HEK293 (cell line): Measurements from ENCODE around the gene HES7.
A peak's percentile ranks its signal among the peaks of the same experiment; 100 is the strongest.

ENCODE experiments used
- KLF16 ChIP-seq: fragments of 450-650 bp; formaldehyde crosslinking; IDR thresholded peaks from 2 replicates; pipeline ENCODE4 v1.5.1; 2017; ENCODE audit warnings: missing biosample characterization, missing genetic modification characterization
- KLF8 ChIP-seq: fragments of 450-650 bp; formaldehyde crosslinking; IDR thresholded peaks from 2 replicates; pipeline ENCODE4 v1.5.1; 2016; ENCODE audit warnings: missing biosample characterization, missing genetic modification characterization
- MYNN ChIP-seq: fragments of 450-650 bp; formaldehyde crosslinking; IDR thresholded peaks from 2 replicates; pipeline ENCODE4 v1.5.1; 2016; ENCODE audit warnings: missing biosample characterization, missing genetic modification characterization, borderline replicate concordance
- REST ChIP-seq: fragments of 450-650 bp; formaldehyde crosslinking; IDR thresholded peaks from 2 replicates; pipeline ENCODE4 v1.5.1; 2016; ENCODE audit warnings: missing biosample characterization, missing genetic modification characterization
- TCF7L2 ChIP-seq: IDR thresholded peaks from 2 replicates; pipeline ENCODE4 v1.6.1; 2011; ENCODE audit warnings: low read depth, mild to moderate bottlenecking, inconsistent platforms, low read length, moderate library complexity, borderline replicate concordance
- ZBTB1 ChIP-seq: fragments of 450-650 bp; formaldehyde crosslinking; IDR thresholded peaks from 2 replicates; pipeline ENCODE4 v1.5.1; 2016; ENCODE audit warnings: missing biosample characterization, missing genetic modification characterization
- ZBTB8A ChIP-seq: fragments of 450-650 bp; formaldehyde crosslinking; IDR thresholded peaks from 2 replicates; pipeline ENCODE4 v1.5.1; 2016; ENCODE audit warnings: missing biosample characterization, missing genetic modification characterization
- ZFP69B ChIP-seq: fragments of 450-650 bp; formaldehyde crosslinking; IDR thresholded peaks from 2 replicates; pipeline ENCODE4 v1.5.1; 2016; ENCODE audit warnings: missing biosample characterization, missing genetic modification characterization
- ZIC2 ChIP-seq: fragments of 450-650 bp; formaldehyde crosslinking; IDR thresholded peaks from 2 replicates; pipeline ENCODE4 v1.5.1; 2016; ENCODE audit warnings: missing biosample characterization, missing genetic modification characterization
- ZNF114 ChIP-seq: fragments of 450-650 bp; formaldehyde crosslinking; IDR thresholded peaks from 2 replicates; pipeline ENCODE4 v1.5.0; 2017; ENCODE audit warnings: missing biosample characterization, missing genetic modification characterization
- ZNF133 ChIP-seq: fragments of 450-650 bp; formaldehyde crosslinking; IDR thresholded peaks from 2 replicates; pipeline ENCODE4 v1.5.1; 2016; ENCODE audit warnings: missing biosample characterization, missing genetic modification characterization
- ZNF155 ChIP-seq: fragments of 450-650 bp; formaldehyde crosslinking; IDR thresholded peaks from 2 replicates; pipeline ENCODE4 v1.5.1; 2016; ENCODE audit warnings: missing biosample characterization, missing genetic modification characterization
- ZNF239 ChIP-seq: fragments of 450-650 bp; formaldehyde crosslinking; IDR thresholded peaks from 2 replicates; pipeline ENCODE4 v1.5.1; 2016; ENCODE audit warnings: missing biosample characterization, missing genetic modification characterization
- ZNF341 ChIP-seq: fragments of 450-650 bp; formaldehyde crosslinking; IDR thresholded peaks from 2 replicates; pipeline ENCODE4; 2016; ENCODE audit warnings: low read depth, missing biosample characterization, missing genetic modification characterization
- ZNF423 ChIP-seq: fragments of 450-650 bp; formaldehyde crosslinking; IDR thresholded peaks from 2 replicates; pipeline ENCODE4 v1.5.1; 2016; ENCODE audit warnings: missing biosample characterization, missing genetic modification characterization
- ZNF530 ChIP-seq: fragments of 450-650 bp; formaldehyde crosslinking; IDR thresholded peaks from 2 replicates; pipeline ENCODE4 v1.5.1; 2016; ENCODE audit warnings: low read depth, missing biosample characterization, missing genetic modification characterization
- ZNF558 ChIP-seq: fragments of 450-650 bp; formaldehyde crosslinking; IDR thresholded peaks from 2 replicates; pipeline ENCODE4 v1.5.1; 2016; ENCODE audit warnings: missing biosample characterization, missing genetic modification characterization
- ZNF561 ChIP-seq: fragments of 450-650 bp; IDR thresholded peaks from 2 replicates; pipeline ENCODE4 v1.5.1; 2018; ENCODE audit warnings: missing biosample characterization, missing genetic modification characterization, borderline replicate concordance
- ZNF585B ChIP-seq: fragments of 450-650 bp; formaldehyde crosslinking; IDR thresholded peaks from 2 replicates; pipeline ENCODE4 v1.5.1; 2016; ENCODE audit warnings: missing biosample characterization, missing genetic modification characterization
- ZNF629 ChIP-seq: fragments of 450-650 bp; formaldehyde crosslinking; IDR thresholded peaks from 2 replicates; pipeline ENCODE4 v1.5.1; 2017; ENCODE audit warnings: missing biosample characterization, missing genetic modification characterization
- ZNF701 ChIP-seq: fragments of 450-650 bp; formaldehyde crosslinking; IDR thresholded peaks from 2 replicates; pipeline ENCODE4 v1.5.1; 2016; ENCODE audit warnings: missing biosample characterization, missing genetic modification characterization
- ZNF704 ChIP-seq: fragments of 450-650 bp; formaldehyde crosslinking; IDR thresholded peaks from 2 replicates; pipeline ENCODE4 v1.5.1; 2016; ENCODE audit warnings: missing biosample characterization, missing genetic modification characterization
- ZNF776 ChIP-seq: fragments of 450-650 bp; formaldehyde crosslinking; IDR thresholded peaks from 2 replicates; pipeline ENCODE4 v1.5.0; 2017; ENCODE audit warnings: missing biosample characterization, missing genetic modification characterization, borderline replicate concordance
- ZNF791 ChIP-seq: fragments of 450-650 bp; formaldehyde crosslinking; IDR thresholded peaks from 2 replicates; pipeline ENCODE4 v1.5.1; 2016; ENCODE audit warnings: missing biosample characterization, missing genetic modification characterization
- ZNF837 ChIP-seq: fragments of 450-650 bp; formaldehyde crosslinking; IDR thresholded peaks from 2 replicates; pipeline ENCODE4 v1.5.1; 2016; ENCODE audit warnings: missing biosample characterization, missing genetic modification characterization
- ZSCAN5A ChIP-seq: fragments of 450-650 bp; formaldehyde crosslinking; IDR thresholded peaks from 2 replicates; pipeline ENCODE4 v1.5.1; 2016; ENCODE audit warnings: missing biosample characterization, missing genetic modification characterization
- TF ChIP-seq, protein P1 (sequence below): fragments of 450-650 bp; formaldehyde crosslinking; IDR thresholded peaks from 2 replicates; pipeline ENCODE4 v1.5.1; 2017; ENCODE audit warnings: missing biosample characterization, missing genetic modification characterization
- TF ChIP-seq, protein P2 (sequence below): fragments of 450-650 bp; formaldehyde crosslinking; IDR thresholded peaks from 2 replicates; pipeline ENCODE4 v1.5.1; 2016; ENCODE audit warnings: missing biosample characterization, missing genetic modification characterization
- TF ChIP-seq, protein P3 (sequence below): fragments of 450-650 bp; formaldehyde crosslinking; IDR thresholded peaks from 2 replicates; pipeline ENCODE4 v1.5.1; 2017; ENCODE audit warnings: missing biosample characterization, missing genetic modification characterization

The HES7 gene

DNA sequence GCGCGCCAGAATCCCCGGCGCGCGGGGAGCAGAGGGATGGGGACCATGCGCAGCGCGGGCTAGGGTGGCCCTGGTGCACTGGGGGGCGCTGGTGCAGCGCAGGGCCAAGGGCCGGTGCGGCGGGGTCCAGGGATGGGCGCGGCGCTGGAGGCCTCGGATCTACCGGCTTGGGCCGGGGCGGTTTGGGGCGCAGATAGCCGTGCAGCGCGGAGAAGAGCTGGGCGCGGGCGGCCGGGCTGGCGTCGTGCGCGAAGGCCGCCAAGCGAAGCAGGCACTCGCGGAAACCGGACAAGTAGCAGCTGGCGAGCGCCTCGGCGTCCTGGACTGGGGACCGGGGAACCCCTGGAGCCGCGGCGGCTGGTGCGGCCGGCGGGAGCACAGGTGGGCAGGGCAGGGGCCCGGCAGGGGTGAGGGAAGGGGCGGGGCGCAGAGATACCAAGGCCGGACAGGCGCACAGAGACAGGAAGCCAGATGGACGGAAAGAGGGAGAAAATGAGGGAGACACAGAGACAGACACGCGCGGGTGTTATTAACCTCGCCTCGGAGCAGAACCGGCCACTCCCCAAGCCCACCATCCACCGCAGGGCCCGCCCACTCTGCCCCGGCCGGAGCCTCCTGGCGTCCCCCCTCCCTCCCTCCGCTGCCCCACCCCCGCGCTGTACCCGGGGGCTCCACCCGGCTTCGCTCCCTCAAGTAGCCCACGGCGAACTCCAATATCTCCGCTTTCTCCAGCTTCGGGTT lies 2.1 kb downstream of the HES7 start (continued):
- TF ChIP-seq KLF16 (tag by site-specific recombination): peak; percentile 91
- no peak for TF ChIP-seq ZNF133 (tag by site-specific recombination)
- TF ChIP-seq ZNF530 (tag by site-specific recombination): no peak
- TF ChIP-seq ZNF701 (tag by site-specific recombination): no peak
- TF ChIP-seq ZBTB8A (tag by site-specific recombination): peak; percentile 97
- TF ChIP-seq, protein P1, sequence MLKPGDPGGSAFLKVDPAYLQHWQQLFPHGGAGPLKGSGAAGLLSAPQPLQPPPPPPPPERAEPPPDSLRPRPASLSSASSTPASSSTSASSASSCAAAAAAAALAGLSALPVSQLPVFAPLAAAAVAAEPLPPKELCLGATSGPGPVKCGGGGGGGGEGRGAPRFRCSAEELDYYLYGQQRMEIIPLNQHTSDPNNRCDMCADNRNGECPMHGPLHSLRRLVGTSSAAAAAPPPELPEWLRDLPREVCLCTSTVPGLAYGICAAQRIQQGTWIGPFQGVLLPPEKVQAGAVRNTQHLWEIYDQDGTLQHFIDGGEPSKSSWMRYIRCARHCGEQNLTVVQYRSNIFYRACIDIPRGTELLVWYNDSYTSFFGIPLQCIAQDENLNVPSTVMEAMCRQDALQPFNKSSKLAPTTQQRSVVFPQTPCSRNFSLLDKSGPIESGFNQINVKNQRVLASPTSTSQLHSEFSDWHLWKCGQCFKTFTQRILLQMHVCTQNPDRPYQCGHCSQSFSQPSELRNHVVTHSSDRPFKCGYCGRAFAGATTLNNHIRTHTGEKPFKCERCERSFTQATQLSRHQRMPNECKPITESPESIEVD (tag by site-specific recombination): no peak
- TF ChIP-seq ZFP69B (tag by site-specific recombination): peak; percentile 69
- TF ChIP-seq ZNF341 (tag by site-specific recombination): no peak
- TF ChIP-seq, protein P2, sequence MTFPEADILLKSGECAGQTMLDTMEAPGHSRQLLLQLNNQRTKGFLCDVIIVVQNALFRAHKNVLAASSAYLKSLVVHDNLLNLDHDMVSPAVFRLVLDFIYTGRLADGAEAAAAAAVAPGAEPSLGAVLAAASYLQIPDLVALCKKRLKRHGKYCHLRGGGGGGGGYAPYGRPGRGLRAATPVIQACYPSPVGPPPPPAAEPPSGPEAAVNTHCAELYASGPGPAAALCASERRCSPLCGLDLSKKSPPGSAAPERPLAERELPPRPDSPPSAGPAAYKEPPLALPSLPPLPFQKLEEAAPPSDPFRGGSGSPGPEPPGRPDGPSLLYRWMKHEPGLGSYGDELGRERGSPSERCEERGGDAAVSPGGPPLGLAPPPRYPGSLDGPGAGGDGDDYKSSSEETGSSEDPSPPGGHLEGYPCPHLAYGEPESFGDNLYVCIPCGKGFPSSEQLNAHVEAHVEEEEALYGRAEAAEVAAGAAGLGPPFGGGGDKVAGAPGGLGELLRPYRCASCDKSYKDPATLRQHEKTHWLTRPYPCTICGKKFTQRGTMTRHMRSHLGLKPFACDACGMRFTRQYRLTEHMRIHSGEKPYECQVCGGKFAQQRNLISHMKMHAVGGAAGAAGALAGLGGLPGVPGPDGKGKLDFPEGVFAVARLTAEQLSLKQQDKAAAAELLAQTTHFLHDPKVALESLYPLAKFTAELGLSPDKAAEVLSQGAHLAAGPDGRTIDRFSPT: peak; percentile 42; the same call in 1 of the 2 replicates
- TF ChIP-seq, protein P3, sequence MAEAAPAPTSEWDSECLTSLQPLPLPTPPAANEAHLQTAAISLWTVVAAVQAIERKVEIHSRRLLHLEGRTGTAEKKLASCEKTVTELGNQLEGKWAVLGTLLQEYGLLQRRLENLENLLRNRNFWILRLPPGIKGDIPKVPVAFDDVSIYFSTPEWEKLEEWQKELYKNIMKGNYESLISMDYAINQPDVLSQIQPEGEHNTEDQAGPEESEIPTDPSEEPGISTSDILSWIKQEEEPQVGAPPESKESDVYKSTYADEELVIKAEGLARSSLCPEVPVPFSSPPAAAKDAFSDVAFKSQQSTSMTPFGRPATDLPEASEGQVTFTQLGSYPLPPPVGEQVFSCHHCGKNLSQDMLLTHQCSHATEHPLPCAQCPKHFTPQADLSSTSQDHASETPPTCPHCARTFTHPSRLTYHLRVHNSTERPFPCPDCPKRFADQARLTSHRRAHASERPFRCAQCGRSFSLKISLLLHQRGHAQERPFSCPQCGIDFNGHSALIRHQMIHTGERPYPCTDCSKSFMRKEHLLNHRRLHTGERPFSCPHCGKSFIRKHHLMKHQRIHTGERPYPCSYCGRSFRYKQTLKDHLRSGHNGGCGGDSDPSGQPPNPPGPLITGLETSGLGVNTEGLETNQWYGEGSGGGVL: no peak
- TF ChIP-seq ZNF791 (tag by site-specific recombination): no peak
- TF ChIP-seq ZIC2 (tag by site-specific recombination): peak; percentile 76
- no peak for TF ChIP-seq ZNF837 (tag by site-specific recombination)
- TF ChIP-seq ZNF585B (tag by site-specific recombination): no peak
- no peak for TF ChIP-seq ZNF558 (tag by site-specific recombination)
- no peak for TF ChIP-seq ZNF239 (tag by site-specific recombination)
- TF ChIP-seq ZNF629 (tag by site-specific recombination): no peak; the same call in 1 of the 2 replicates
- no peak for TF ChIP-seq ZNF155 (tag by site-specific recombination)
- peak; percentile 37; the same call in 1 of the 2 replicates for TF ChIP-seq ZSCAN5A (tag by site-specific recombination)
- TF ChIP-seq ZNF423 (tag by site-specific recombination): 0 out of 2 replicates have a peak, but pooled peaks have one; percentile 32
- TF ChIP-seq REST: peak; percentile 41; the same call in 1 of the 2 replicates
- TF ChIP-seq ZNF561: peak; percentile 89; the same call in 1 of the 2 replicates
- TF ChIP-seq TCF7L2: no peak
- TF ChIP-seq ZNF776 (tag by site-specific recombination): no peak
- no peak for TF ChIP-seq ZBTB1 (tag by site-specific recombination)
- peak; percentile 92 for TF ChIP-seq KLF8 (tag by site-specific recombination)
- no peak for TF ChIP-seq ZNF114 (tag by site-specific recombination)
- no peak for TF ChIP-seq ZNF704 (tag by site-specific recombination)
- no peak for TF ChIP-seq MYNN (tag by site-specific recombination)
